WTC11 (cell line): ENCODE results near the gene PSMD6. TPM values are rescaled to one million over a fixed set of nuclear protein-coding genes. Genes with fewer than 3 reads are reported as not detected.

Source experiments
- ATAC-seq: fragments of 200-7000 bp; cut with Tn5 transposase; 2 replicates; pipeline ENCODE4 v1.10.0; 2021; ENCODE audit warnings: mild to moderate bottlenecking, moderate library complexity
- CTCF ChIA-PET: fragments of 300-600 bp; sonication (Branson Sonifier 250); formaldehyde crosslinking; loops from one replicate; lab custom pipeline; 2021; ENCODE audit warnings: antibody characterized with exemption; lab: Charles Lee
- POLR2A ChIA-PET: fragments of 350-600 bp; sonication (Branson Sonifier 250); formaldehyde crosslinking; loops from one replicate; lab custom pipeline; 2021; ENCODE audit warnings: antibody characterized with exemption; lab: Charles Lee
- DNase-seq: peaks from one replicate; pipeline ENCODE4 v3.0.0; 2021; ENCODE audit warnings: low spot score
- H3K27ac Mint-ChIP-seq: 2 replicates; pipeline ENCODE4 v1.8.0; 2021; ENCODE audit warnings: mixed read lengths
- H3K27me3 Mint-ChIP-seq: 2 replicates; pipeline ENCODE4 v1.8.0; 2021; ENCODE audit warnings: low read depth, mild to moderate bottlenecking, moderate library complexity, mixed read lengths
- H3K36me3 Mint-ChIP-seq: 2 replicates; pipeline ENCODE4 v1.8.0; 2021; ENCODE audit warnings: mixed read lengths
- H3K4me1 Mint-ChIP-seq: 2 replicates; pipeline ENCODE4 v1.8.0; 2022; ENCODE audit warnings: mixed read lengths
- H3K4me3 Mint-ChIP-seq: 2 replicates; pipeline ENCODE4 v1.8.0; 2021; ENCODE audit warnings: mild to moderate bottlenecking, moderate library complexity, mixed read lengths
- H3K9me3 Mint-ChIP-seq: 2 replicates; pipeline ENCODE4 v1.8.0; 2021; ENCODE audit warnings: mixed read lengths
- AFF4 ChIP-seq: sonication (generic); formaldehyde crosslinking; IDR thresholded peaks from 2 replicates; pipeline ENCODE4 v1.8.1; 2023; ENCODE audit warnings: mild to moderate bottlenecking, missing genetic modification reagents, borderline replicate concordance
- CREB1 ChIP-seq: sonication (generic); formaldehyde crosslinking; IDR thresholded peaks from 2 replicates; pipeline ENCODE4 v1.8.0; 2023; ENCODE audit warnings: mild to moderate bottlenecking, missing genetic modification reagents
- CREM ChIP-seq: sonication (generic); formaldehyde crosslinking; IDR thresholded peaks from 2 replicates; pipeline ENCODE4 v1.8.1; 2022; ENCODE audit warnings: mild to moderate bottlenecking, missing genetic modification reagents, moderate library complexity
- KAT7 ChIP-seq: sonication (generic); formaldehyde crosslinking; IDR thresholded peaks from 2 replicates; pipeline ENCODE4 v1.8.1; 2023; ENCODE audit warnings: missing genetic modification reagents, mild to moderate bottlenecking, borderline replicate concordance
- MYBL2 ChIP-seq: sonication (generic); formaldehyde crosslinking; IDR thresholded peaks from 2 replicates; pipeline ENCODE4 v1.8.1; 2023; ENCODE audit warnings: mild to moderate bottlenecking, moderate library complexity, missing genetic modification reagents
- NFYB ChIP-seq: sonication (generic); formaldehyde crosslinking; conservative IDR thresholded peaks from 2 replicates; pipeline ENCODE4 v1.8.0; 2022; ENCODE audit warnings: low read depth, missing genetic modification reagents
- NR2C2 ChIP-seq: sonication (generic); formaldehyde crosslinking; IDR thresholded peaks from 2 replicates; pipeline ENCODE4 v1.8.0; 2022; ENCODE audit warnings: mild to moderate bottlenecking, missing genetic modification reagents
- NR3C1 ChIP-seq: sonication (generic); formaldehyde crosslinking; conservative IDR thresholded peaks from 2 replicates; pipeline ENCODE4 v1.8.1; 2023; ENCODE audit warnings: low read depth, mild to moderate bottlenecking, missing genetic modification reagents
- PRDM15 ChIP-seq: sonication (generic); formaldehyde crosslinking; IDR thresholded peaks from 2 replicates; pipeline ENCODE4 v1.8.0; 2022; ENCODE audit warnings: missing genetic modification reagents
- RORB ChIP-seq: fragments of 250-450 bp; sonication (Bioruptor Pico); IDR thresholded peaks from 2 replicates; pipeline ENCODE4 v1.9.0; 2021; ENCODE audit warnings: mild to moderate bottlenecking
- SMAD3 ChIP-seq: sonication (generic); formaldehyde crosslinking; IDR thresholded peaks from 2 replicates; pipeline ENCODE4 v1.8.0; 2022; ENCODE audit warnings: missing genetic modification reagents, mild to moderate bottlenecking, borderline replicate concordance
- SOX15 ChIP-seq: fragments of 250-450 bp; sonication (Bioruptor Pico); IDR thresholded peaks from 2 replicates; pipeline ENCODE4 v1.9.0; 2021; ENCODE audit warnings: mild to moderate bottlenecking
- TP53 ChIP-seq: sonication (generic); formaldehyde crosslinking; IDR thresholded peaks from 2 replicates; pipeline ENCODE4 v1.8.1; 2023; ENCODE audit warnings: mild to moderate bottlenecking, missing genetic modification reagents
- USF1 ChIP-seq: sonication (generic); formaldehyde crosslinking; IDR thresholded peaks from 2 replicates; pipeline ENCODE4 v1.8.0; 2022; ENCODE audit warnings: mild to moderate bottlenecking, missing genetic modification reagents
- ZBTB43 ChIP-seq: sonication (generic); formaldehyde crosslinking; IDR thresholded peaks from 2 replicates; pipeline ENCODE4 v1.8.1; 2023; ENCODE audit warnings: mild to moderate bottlenecking, missing genetic modification reagents
- ZNF423 ChIP-seq: fragments of 250-450 bp; sonication (Bioruptor Pico); IDR thresholded peaks from 2 replicates; pipeline ENCODE4 v2.1.2; 2022; ENCODE audit warnings: mild to moderate bottlenecking, moderate library complexity
- ZNF532 ChIP-seq: fragments of 250-450 bp; sonication (Bioruptor Pico); IDR thresholded peaks from 2 replicates; pipeline ENCODE4 v1.9.0; 2021; ENCODE audit warnings: mild to moderate bottlenecking, borderline replicate concordance
- ZNF671 ChIP-seq: fragments of 250-450 bp; sonication (Bioruptor Pico); IDR thresholded peaks from 2 replicates; pipeline ENCODE4 v1.8.0; 2021; ENCODE audit warnings: mild to moderate bottlenecking
- total RNA-seq: library from RNA; stranded (reverse); gene quantifications from 3 replicates; pipeline ENCODE4 v1.2.3, GENCODE V29; 2021

The PSMD6 gene
- total RNA-seq, 1 experiment from 2014 or later: 105 TPM

GRCh38 chr3:64039981-64040733, 16.9 kb upstream of the PSMD6 start (continued):
- no peak for TF ChIP-seq ZNF532 (CRISPR knock-in tag)
- TF ChIP-seq CREB1: no peak
- no peak for TF ChIP-seq TP53 (CRISPR knock-in tag)
- no peak for TF ChIP-seq SMAD3 (CRISPR knock-in tag)
- TF ChIP-seq, all 79 proteins: peak for 0

- TF ChIP-seq ZBTB43 (CRISPR knock-in tag) (no peak), ZNF671 (no peak), SOX15 (CRISPR knock-in tag) (no peak), USF1 (no peak)
- DNase-seq (no peak), ATAC-seq (no peak)
- POLR2A ChIA-PET: no interaction called here
- H3K4me1 Mint-ChIP-seq: no peaks in the 10 kb centered on the region
- H3K27me3 Mint-ChIP-seq: no peaks in the 10 kb centered on the region
- H3K27ac Mint-ChIP-seq: no peak overlapping the region
- CTCF ChIA-PET: no interaction called here
- H3K36me3 Mint-ChIP-seq: no peaks in the 10 kb centered on the region
- H3K9me3 Mint-ChIP-seq: peaks cover 8% of the 10 kb centered on the region
- H3K4me3 Mint-ChIP-seq: no peak overlapping the region
Observed at GRCh38 chr3:64039332-64039731, 16.0 kb upstream of the PSMD6 start.

GRCh38 chr3:64038253-64038767, 15.0 kb upstream of the PSMD6 start:
- no peaks in the 10 kb centered on the region for H3K36me3 Mint-ChIP-seq
- H3K27me3 Mint-ChIP-seq: no peaks in the 10 kb centered on the region
- ATAC-seq: no peak
- ChIA-PET POLR2A (no interaction called here), CTCF (no interaction called here)
- no peak overlapping the region for H3K27ac Mint-ChIP-seq
- H3K9me3 Mint-ChIP-seq: peaks cover 15% of the 10 kb centered on the region
- H3K4me1 Mint-ChIP-seq: no peaks in the 10 kb centered on the region
- no peak overlapping the region for H3K4me3 Mint-ChIP-seq
- DNase-seq: no peak
- TF ChIP-seq PRDM15 (CRISPR knock-in tag) (no peak), ZBTB43 (CRISPR knock-in tag) (no peak), CREM (CRISPR knock-in tag) (no peak), RORB (CRISPR knock-in tag) (no peak), ZNF423 (CRISPR knock-in tag) (no peak), NFYB (CRISPR knock-in tag) (no peak), NR2C2 (CRISPR knock-in tag) (no peak), KAT7 (CRISPR knock-in tag) (no peak), MYBL2 (CRISPR knock-in tag) (no peak), AFF4 (no peak), NR3C1 (CRISPR knock-in tag) (no peak)
